Anterior cingulate cortex (tissue), 58 donors: ENCODE measurements around the gene CDH11.

ENCODE experiments used
- DNase-seq, 58 donors: peaks; one replicate each; lab custom pipeline; 2025; lab: John Stamatoyannopoulos, UW

Gene CDH11

GRCh38 chr16:65117811-65118448, 3.9 kb downstream of the CDH11 start:
- peak in 55 of 58 donors; percentile 14 to 93 (median 76) for DNase-seq

- DNase-seq = peak in 1 of 58 donors; percentile 1
Measured at GRCh38 chr16:65116818-65117430, 4.9 kb downstream of the CDH11 start.

GRCh38 chr16:65116216-65116615, 5.6 kb downstream of the CDH11 start:
- DNase-seq = peak in 1 of 58 donors; percentile 6

- peak in 3 of 58 donors; percentile 1 to 5 (median 3) for DNase-seq
Measured at GRCh38 chr16:65114527-65114926, 7.3 kb downstream of the CDH11 start.

GRCh38 chr16:65113441-65113840, 8.4 kb downstream of the CDH11 start:
- DNase-seq = no peak

GRCh38 chr16:65111306-65111705, 10.6 kb downstream of the CDH11 start:
- DNase-seq = no peak

- DNase-seq = no peak
Measured at GRCh38 chr16:65106757-65107156, 15.1 kb downstream of the CDH11 start.

GRCh38 chr16:65105171-65105570, 16.7 kb downstream of the CDH11 start:
- DNase-seq = no peak

GRCh38 chr16:65104471-65104870, 17.4 kb downstream of the CDH11 start:
- no peak for DNase-seq

- DNase-seq = no peak
Measured at GRCh38 chr16:65102326-65102725, 19.5 kb downstream of the CDH11 start.

- no peak for DNase-seq
Measured at GRCh38 chr16:65101009-65101408, 20.9 kb downstream of the CDH11 start.

GRCh38 chr16:65099607-65100006, 22.3 kb downstream of the CDH11 start:
- no peak for DNase-seq

- no peak for DNase-seq
Measured at GRCh38 chr16:65098916-65099315, 22.9 kb downstream of the CDH11 start.

- DNase-seq = no peak
Measured at GRCh38 chr16:65097296-65097695, 24.6 kb downstream of the CDH11 start.

- DNase-seq = no peak
Measured at GRCh38 chr16:65095906-65096305, 26.0 kb downstream of the CDH11 start.

- DNase-seq = no peak
Measured at GRCh38 chr16:65095090-65095728, 26.7 kb downstream of the CDH11 start.

GRCh38 chr16:65094009-65094408, 27.9 kb downstream of the CDH11 start:
- DNase-seq = no peak

- peak in 1 of 58 donors; percentile 50 for DNase-seq
Measured at GRCh38 chr16:65083164-65083857, 38.6 kb downstream of the CDH11 start.

- no peak for DNase-seq
Measured at GRCh38 chr16:65079549-65079948, 42.3 kb downstream of the CDH11 start.

- no peak for DNase-seq
Measured at GRCh38 chr16:65077181-65077580, 44.7 kb downstream of the CDH11 start.

- no peak for DNase-seq
Measured at GRCh38 chr16:65075877-65076276, 46.0 kb downstream of the CDH11 start.
